GM21737 (cell line): ENCODE measurements around the gene LMF1.

ENCODE experiments used
- ATAC-seq: cut with Tn5 transposase; IDR thresholded peaks from one replicate; pipeline ENCODE4 v1.9.1; 2021; ENCODE audit warnings: mild to moderate bottlenecking, moderate library complexity; ENCODE audit not compliant: unreplicated experiment

LMF1 gene

GRCh38 chr16:986411-986810 lies 15.6 kb upstream of the LMF1 start:
- no peak for ATAC-seq

DNA sequence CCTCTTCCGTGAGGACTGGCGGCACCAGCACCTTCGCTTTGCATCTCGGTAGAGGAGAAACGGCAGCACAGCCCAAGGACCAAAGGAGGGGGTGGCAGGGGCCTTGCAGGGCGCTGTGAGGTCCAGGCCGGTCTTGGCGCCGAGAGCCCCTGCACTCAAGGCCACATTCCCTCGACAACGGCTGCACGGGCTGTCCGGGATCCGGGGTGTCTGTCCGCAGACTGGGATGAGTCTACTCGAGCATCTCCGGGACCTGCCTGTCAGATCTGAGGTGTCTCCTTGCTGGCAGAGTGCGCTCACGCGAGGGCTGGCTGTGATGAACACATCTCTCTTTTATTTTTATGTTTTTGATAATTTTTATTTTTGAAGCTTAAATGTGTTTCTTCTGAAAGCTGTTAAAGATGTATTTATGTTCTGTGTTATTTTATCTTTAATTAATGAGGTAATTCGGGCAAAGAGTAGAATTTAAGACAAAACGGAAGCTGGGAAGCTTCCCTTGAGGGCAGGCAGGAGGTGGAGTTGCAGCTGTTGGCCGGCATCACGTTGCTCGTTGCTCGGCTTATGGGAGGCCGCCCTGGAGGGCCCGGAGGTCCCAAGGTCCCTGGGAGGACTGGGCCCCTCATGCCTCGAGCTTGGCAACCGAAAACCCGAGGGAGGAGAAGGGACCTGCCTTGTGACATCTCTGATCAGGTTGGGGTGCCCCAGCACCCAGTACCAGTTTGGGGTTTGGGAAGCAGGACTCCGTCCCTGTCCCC lies 15.0 kb upstream of the LMF1 start:
- ATAC-seq: no peak

GRCh38 chr16:984736-985636 lies 14.2 kb upstream of the LMF1 start:
- no peak for ATAC-seq

- ATAC-seq: no peak
These were observed 13.4 kb upstream of the LMF1 start for GRCh38 chr16:984121-984694.

GRCh38 chr16:983044-984030 lies 12.6 kb upstream of the LMF1 start:
- no peak for ATAC-seq

- ATAC-seq: no peak
These were observed 11.6 kb upstream of the LMF1 start for GRCh38 chr16:982145-983043.

- ATAC-seq: no peak
These were observed 10.9 kb upstream of the LMF1 start, which contains the start of gene SOX8 for GRCh38 chr16:981695-982144. SOX8 (plus strand) TSS chr16:981770; CDS start chr16:981923, 153 bp downstream.

GRCh38 chr16:980595-980854 lies 9.7 kb upstream of the LMF1 start:
- no peak for ATAC-seq

- no peak for ATAC-seq
These were observed 9.2 kb upstream of the LMF1 start for GRCh38 chr16:979859-980594.

- ATAC-seq: no peak
These were observed 8.4 kb upstream of the LMF1 start for GRCh38 chr16:979147-979546.

DNA sequence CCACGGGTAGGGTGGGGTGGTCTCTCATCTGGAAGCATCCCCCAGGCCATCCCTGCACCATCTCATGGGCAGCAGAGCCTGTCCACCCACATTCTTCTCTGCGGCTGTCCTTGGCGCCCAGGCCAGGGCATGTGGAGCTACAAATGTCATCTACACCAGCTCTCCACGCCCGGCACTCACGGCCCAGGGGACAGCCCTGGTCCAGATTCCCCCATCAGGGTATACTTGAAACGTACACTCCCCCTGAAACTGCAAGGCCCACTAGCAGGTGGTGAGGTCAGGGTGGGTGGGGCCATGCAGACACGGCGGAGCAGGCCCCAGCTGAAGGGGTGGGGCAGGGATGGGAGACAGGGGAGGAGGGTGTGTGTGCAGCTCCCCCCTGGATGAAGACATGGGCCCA lies 7.6 kb upstream of the LMF1 start:
- no peak for ATAC-seq

- no peak for ATAC-seq
These were observed 7.1 kb upstream of the LMF1 start for GRCh38 chr16:977896-978295.

- ATAC-seq: no peak
These were observed 6.4 kb upstream of the LMF1 start for GRCh38 chr16:977081-977701.

DNA sequence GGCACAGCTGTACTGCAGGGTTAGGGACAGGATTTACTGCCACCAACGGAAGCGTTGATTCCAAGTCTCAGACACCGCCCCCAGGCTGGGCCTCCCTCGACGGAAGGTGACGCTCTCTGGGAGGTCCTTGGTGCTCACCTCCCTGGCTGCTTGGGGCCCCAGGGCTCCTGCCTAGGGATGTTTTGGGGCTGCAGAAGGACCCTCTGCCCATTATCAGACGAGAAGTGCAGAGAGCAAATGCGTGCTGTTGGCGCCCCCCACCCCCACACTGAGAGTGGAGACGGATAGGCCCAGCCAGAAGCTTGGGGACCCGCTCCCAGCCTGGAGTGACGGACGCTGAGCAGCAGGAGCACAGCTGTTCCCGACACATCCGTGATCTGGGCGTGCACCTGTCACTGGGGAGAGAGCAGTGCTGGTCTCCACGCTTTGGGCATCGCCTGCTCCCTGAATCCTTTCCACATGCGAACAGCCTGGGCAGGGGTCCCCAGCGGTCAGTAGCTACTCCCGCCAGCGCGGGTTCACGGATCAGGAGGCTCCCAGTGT lies 5.7 kb upstream of the LMF1 start:
- ATAC-seq: no peak

- ATAC-seq: no peak
These were observed 4.5 kb upstream of the LMF1 start for GRCh38 chr16:975291-975690.

DNA sequence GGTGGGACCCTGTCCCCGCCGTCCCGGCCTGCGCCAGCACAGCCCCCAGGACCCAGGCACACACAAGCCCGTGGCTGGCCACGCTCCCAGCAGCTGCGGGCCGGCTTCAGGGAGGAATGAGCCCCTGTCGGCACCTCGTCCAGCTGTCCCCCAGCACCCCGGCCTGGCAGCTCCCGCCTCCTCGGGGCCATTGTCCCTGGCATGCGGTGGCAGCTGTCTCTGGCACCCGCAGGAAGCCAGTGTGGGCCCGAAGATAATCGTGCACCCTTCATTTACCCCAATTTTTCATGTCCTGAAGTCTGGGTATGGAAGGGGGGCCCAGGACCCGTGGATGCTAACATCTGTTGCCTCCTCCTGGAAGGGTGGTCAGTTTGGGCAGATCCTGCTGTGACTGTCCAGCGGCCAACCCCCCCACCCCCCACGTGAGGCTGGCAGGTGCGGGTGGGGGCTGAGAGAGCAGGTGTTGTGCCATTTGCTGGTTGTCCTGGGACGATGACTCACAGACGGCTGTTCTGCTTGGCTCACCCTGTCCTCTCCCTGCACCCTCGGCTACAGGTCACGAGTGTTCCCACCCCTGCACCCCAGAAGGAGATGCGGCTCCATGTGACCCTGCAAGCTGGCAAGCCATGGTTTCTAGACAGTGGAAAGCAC lies 4.0 kb upstream of the LMF1 start:
- no peak for ATAC-seq

DNA sequence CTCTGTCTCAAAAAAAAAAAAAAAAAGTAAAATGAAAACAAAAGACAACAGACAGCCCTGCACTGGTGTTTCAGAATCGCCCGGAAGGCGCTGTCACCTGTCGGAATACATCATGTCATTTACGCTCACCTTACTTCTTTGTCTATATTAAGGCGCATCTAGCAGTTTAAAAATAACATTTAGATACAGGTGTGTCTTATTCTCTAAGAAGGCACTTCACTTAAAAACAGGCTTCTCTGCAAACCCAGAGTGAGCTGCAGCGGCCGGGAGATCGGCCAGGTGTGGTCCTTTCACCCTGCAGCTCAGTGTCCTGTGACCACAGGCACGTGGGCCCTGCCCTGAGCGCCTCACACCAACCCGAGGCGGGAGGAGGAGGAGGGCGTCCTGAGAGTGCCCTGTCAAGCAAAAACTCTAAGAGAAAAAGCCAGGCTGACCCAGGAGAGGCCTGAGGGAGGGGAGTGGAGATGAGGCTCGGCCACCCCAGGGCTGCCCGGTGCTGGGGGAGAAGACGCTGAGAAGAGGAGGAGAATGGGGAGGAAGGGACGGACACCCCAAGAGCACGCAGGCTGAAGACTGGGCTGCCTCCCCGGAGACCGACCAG lies 3.3 kb upstream of the LMF1 start:
- no peak for ATAC-seq
